ENCODE results near the gene ZNF775.

ZNF775 gene

GRCh38 chr7:150412016-150412415 is 32.9 kb downstream of the ZNF775 start:
- no peak for DNase-seq

DNA sequence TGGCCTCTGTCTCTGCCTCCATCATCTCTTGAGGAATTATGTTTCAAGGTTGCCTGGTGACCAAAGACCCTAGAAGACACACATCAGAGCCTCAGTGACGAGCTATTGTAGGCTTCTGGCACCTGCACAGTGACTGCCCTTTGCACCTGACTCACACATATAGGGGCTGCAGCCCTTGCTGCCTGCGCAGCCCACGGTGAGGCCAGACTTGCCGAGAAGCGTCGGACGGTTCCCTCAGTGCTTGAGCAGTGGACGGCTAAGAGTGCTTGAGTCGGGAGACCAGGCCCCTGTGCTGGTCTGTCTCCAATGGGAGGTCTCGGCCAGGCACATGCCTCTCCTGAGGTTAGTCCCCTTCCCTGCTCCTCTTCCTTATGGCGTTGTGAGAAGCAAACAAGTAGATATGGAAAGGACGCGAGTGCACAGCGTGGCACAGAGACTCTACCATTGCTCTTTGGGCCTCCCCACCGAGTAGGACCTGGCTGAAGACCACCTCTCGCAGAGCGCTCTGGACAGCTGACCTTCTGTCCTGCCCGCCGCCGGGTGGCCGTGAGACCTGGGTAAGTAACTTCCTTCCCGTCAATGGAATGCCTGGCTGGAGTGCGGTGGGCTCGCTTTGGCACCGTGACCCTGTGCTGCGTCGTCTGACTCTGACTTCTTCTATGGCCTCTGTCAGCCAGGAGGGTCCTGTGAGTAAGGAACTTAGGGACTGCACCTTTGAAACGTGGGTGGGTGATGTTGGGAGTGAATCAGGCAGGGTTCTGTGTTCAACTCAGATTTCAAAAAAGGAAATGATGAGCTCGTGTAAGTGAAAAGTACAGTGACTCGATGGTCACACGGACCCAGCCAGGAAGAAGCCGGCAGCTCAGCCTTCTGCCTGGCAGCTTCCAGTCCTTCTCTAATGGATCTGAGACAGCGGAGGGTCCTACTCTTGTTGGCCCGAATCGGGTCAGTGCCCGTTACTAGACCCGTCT is 33.7 kb downstream of the ZNF775 start:
- DNase-seq = no peak

GRCh38 chr7:150413640-150414081 is 34.5 kb downstream of the ZNF775 start:
- no peak for DNase-seq

- DNase-seq = no peak
Observed at GRCh38 chr7:150415161-150416153, 36.3 kb downstream of the ZNF775 start.

GRCh38 chr7:150417239-150417638 is 38.1 kb downstream of the ZNF775 start:
- DNase-seq = no peak

GRCh38 chr7:150417863-150418262 is 38.7 kb downstream of the ZNF775 start:
- no peak for DNase-seq

- no peak for DNase-seq
Observed at GRCh38 chr7:150420242-150420641, 41.1 kb downstream of the ZNF775 start.

GRCh38 chr7:150420987-150421674 is 42.0 kb downstream of the ZNF775 start:
- DNase-seq = peak in 45 of 51 donors; percentile 7 to 86 (median 59)

GRCh38 chr7:150421831-150422230 is 42.7 kb downstream of the ZNF775 start:
- no peak for DNase-seq

- DNase-seq = no peak
Observed at GRCh38 chr7:150425670-150426069, 46.5 kb downstream of the ZNF775 start.

DNA sequence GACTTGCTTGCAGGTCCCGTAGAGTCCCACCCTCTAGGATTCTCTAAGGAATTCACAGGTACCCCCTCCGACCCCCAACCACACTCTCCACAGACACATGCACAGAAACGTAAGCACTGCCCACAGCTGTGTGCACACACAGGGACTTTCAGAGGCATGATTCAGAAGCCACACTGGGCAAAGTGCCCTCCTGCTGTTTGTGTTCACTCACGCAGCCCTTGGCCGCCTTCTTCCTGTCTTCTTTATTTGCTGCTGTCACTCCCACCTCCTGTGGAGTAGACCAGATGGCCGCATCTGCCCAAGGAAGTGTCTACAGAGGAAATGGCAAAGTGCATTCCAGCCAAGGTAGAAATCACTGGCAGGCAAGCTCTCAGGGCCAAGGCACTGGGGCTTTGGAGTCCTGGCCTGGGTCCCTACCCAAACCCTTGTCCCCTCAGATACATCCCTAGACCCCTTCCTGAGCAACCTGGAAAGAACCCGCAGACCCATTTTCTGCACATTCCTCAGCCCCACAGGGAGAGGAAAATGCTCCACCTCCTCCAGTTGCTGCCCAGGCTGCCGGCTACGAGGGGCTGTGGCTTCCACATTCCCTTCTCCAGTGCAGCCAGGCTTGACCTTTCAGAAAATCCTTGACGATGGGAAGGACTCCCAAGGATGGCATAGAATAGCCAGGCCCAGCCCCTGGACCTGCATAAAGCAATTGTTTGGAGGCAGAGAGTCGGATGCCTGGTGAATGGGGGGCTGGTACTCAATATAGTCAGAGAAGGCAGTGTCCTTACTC is 49.7 kb downstream of the ZNF775 start:
- DNase-seq = peak in 7 of 51 donors; percentile 14 to 51 (median 24)

DNA sequence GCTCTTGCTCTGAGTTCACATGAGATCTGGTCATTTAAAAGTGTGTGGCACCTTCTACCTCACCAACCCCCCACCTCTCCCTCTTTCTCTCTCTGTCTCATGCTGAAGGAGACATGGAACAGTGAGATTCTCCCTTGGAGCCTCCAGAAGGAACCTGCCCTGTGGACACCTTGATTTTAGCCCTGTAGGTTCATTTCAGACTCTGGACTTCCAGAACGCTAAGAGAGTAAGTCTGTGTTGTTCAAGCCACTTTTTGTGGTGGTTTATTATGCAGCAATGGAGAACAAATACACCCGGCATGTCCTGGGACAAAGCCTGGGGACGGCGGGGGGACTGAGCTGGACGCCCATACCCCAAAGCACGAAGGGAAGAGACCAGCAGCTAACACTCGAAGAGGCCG is 50.6 kb downstream of the ZNF775 start:
- DNase-seq = no peak

- DNase-seq = no peak
Observed at GRCh38 chr7:150430465-150431085, 51.4 kb downstream of the ZNF775 start.

GRCh38 chr7:150431839-150432658 is 52.9 kb downstream of the ZNF775 start:
- DNase-seq = no peak

DNA sequence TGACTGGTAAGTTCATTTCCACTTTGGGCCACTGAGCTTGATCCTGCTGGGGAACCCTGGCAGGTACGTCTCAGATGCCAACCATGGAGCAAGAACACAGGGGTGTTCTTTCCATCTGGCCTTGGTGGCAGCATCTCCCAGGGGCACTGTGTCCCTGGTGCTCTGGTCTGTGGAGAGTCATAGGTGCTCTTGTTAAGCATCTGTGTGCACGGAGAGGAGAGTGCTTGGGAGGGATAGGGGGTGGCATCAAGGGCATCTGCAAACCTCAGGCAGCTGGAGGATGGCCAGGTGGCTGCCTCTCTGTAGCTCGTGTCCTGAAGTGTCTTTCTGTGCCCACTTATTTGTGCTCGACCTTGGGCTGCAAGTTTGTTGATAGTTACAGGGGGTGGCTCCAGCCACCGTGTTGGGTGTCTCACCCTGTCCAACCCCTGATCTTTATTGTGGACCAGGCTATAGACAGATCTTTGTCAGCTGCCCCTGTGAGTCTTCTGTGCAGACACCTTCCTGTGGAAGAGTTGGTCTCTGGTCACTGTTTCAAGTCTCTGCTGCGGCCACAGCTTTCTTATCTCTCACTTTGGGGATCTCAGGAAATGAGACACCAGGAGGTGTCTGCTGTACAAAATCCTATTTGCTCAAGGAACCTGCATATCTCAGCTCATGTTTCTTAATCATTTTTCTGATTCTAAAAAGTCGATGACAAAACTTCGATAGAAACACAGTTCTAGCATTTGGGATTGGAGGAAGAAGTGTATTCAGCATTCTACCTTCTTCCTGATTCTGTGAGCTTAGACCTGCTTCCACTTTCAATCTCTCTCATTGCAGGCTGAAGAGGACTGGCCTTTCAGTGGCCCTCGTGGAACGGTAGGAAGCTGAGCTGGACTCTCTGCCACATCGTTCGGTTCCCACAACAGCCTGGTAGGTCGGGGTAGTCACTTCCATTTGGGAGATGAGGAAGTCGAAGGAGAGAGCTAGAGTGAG is 54.1 kb downstream of the ZNF775 start:
- peak in 1 of 51 donors; percentile 6 for DNase-seq

DNA sequence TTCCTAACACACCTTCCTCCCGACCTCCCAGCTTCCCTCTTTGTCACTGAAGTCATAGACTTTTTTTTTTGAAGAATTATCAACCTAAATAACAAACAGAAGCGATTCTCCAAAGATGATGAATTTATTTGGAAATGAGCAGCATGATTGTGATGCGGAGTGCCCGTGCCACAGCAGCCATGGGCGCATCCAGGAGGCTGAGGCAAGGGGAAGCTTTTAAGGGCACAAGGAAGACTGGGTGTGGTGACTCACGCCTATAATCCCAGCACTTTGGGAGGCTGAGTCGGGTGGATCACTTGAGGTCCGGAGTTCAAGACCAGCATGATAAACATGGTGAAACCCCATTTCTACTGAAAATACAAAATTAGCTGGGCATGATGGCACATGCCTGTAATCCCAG is 55.1 kb downstream of the ZNF775 start:
- DNase-seq = no peak

DNA sequence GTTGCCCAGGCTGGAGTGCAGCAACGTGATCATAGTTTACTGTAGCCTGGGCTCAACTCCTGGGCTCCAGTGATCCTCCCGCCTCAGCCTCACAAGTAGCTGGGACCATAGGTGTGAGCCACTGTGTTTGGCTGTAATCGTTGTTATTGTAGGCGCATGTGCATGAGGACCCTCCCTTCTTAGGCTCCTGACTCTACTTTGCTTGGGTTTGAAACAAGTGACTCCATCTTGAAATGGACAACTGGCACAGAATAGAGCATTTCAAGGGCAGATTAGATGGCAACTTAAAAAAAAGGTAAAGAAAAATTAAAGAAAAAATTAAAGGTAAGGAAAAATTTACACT is 55.9 kb downstream of the ZNF775 start:
- no peak for DNase-seq

Data from hypothalamus (tissue), 51 donors.